Stimulated activated CD4-positive, alpha-beta T cell treated with anti-CD3 and anti-CD28 coated beads, Interleukin-4, amount 100 ng/mL, for 4 hours (primary cell): ENCODE measurements around the gene DPYD.

ENCODE experiments used
- DNase-seq, 2 experiments: peaks; one replicate each; pipeline ENCODE4 v3.0.0-alpha.2; 2020

Gene DPYD

GRCh38 chr1:97783751-97784150 is 137.1 kb downstream of the DPYD start:
- DNase-seq, result no peak

GRCh38 chr1:97781762-97782337 is 139.0 kb downstream of the DPYD start:
- no peak for DNase-seq

- no peak for DNase-seq
Observed at GRCh38 chr1:97780884-97781283, 139.9 kb downstream of the DPYD start.

- no peak for DNase-seq
Observed at GRCh38 chr1:97778718-97779117, 142.1 kb downstream of the DPYD start.

GRCh38 chr1:97770376-97770775 is 150.5 kb downstream of the DPYD start:
- DNase-seq, result no peak

- DNase-seq, result no peak
Observed at GRCh38 chr1:97767381-97767780, 153.5 kb downstream of the DPYD start.

GRCh38 chr1:97764991-97765390 is 155.8 kb downstream of the DPYD start:
- DNase-seq, result no peak

- no peak for DNase-seq
Observed at GRCh38 chr1:97761637-97762036, 159.2 kb downstream of the DPYD start.

- DNase-seq, result no peak
Observed at GRCh38 chr1:97759078-97759477, 161.8 kb downstream of the DPYD start.

GRCh38 chr1:97758541-97759057 is 162.2 kb downstream of the DPYD start:
- DNase-seq, result no peak

GRCh38 chr1:97745912-97746311 is 174.9 kb downstream of the DPYD start:
- DNase-seq, result no peak

GRCh38 chr1:97744977-97745376 is 175.9 kb downstream of the DPYD start:
- no peak for DNase-seq

- no peak for DNase-seq
Observed at GRCh38 chr1:97743129-97743528, 177.7 kb downstream of the DPYD start.

- DNase-seq, result no peak
Observed at GRCh38 chr1:97740891-97741290, 179.9 kb downstream of the DPYD start.

GRCh38 chr1:97739596-97740103 is 181.2 kb downstream of the DPYD start:
- no peak for DNase-seq

GRCh38 chr1:97738270-97738669 is 182.6 kb downstream of the DPYD start:
- DNase-seq, result no peak

GRCh38 chr1:97730271-97730670 is 190.6 kb downstream of the DPYD start:
- no peak for DNase-seq

GRCh38 chr1:97728436-97728835 is 192.4 kb downstream of the DPYD start:
- DNase-seq, result no peak

GRCh38 chr1:97727029-97727428 is 193.8 kb downstream of the DPYD start:
- no peak for DNase-seq

GRCh38 chr1:97726386-97726785 is 194.4 kb downstream of the DPYD start:
- no peak for DNase-seq

GRCh38 chr1:97721221-97721620 is 199.6 kb downstream of the DPYD start:
- no peak for DNase-seq

GRCh38 chr1:97712980-97713379 is 207.9 kb downstream of the DPYD start:
- DNase-seq, result no peak

GRCh38 chr1:97711858-97712257 is 209.0 kb downstream of the DPYD start:
- no peak for DNase-seq

GRCh38 chr1:97693601-97694000 is 227.2 kb downstream of the DPYD start:
- no peak for DNase-seq

GRCh38 chr1:97691325-97691724 is 229.5 kb downstream of the DPYD start:
- no peak for DNase-seq
